ENCODE measurements around the gene THAP4.
A peak's percentile ranks its signal among the peaks of the same experiment; 100 is the strongest.

Gene THAP4

DNA sequence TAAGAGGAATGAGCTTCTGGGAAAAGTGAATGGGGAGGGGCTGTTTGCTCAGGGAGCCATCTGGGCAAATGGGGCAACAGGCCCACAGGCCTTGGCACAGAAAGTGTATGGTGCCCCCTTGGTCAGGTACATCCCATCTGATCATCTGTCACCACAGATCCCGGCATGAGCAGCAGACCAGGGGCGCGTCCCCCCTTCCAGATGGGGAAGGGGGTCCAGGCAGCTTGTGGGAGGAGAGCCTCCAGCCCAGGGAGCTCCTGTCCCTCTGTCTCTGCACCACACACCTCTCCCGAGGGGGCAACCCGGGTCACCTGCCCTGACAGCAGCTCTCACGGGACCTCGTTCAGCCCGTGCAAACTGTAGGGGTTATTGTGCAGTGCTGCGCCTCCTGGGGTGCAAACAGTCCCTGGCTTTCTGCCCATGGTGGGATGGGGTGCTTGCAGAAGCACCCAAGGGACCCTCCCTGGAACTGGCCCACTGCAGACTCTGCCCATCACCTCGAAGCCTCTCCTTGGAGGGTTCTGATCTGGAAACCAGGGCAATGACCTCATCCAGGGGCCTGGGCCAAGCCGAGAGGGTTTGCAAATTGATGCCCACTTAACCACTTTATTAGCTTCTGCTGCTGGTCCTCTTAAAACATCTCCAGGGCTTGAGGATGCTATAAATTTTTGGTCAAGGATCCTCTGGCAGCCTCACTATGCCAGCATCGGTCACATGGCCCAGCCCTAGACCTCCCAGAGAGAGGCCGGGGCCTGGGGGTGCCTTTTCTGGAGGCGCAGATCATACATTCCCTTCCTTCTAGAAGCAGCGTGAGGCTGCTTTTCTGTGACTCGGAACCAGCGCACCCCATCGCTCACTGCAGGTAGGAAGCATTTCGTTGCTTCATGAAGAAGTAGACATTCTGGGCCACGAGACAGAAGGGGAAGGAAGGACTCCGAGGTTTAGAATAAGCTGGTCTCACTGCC, 86.1 kb downstream of the THAP4 start:
- DNase-seq (ENCODE audit: low read depth in 1 of 2, low spot score in 1 of 2): no peak

DNA sequence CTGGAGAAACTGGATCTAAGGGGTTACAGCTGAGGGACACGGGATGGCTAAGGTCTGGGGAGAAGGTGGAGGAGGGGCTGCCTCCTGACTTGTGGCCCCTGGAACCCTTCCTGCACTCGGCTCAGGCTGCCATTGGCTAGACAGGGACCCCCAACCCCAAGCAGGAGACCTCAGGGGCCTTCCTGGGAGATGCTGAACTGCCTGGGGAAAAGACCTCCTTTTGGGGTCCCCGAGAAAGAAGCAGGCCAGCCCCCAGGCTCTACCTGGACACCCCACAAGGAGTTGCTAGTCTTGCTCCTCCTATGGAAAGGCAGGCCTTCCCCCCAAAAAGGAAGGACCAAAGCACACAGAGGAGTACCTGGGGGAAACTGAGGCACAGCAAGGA, 88.5 kb downstream of the THAP4 start:
- no peak for DNase-seq (ENCODE audit: low read depth in 1 of 2, low spot score in 1 of 2)

DNA sequence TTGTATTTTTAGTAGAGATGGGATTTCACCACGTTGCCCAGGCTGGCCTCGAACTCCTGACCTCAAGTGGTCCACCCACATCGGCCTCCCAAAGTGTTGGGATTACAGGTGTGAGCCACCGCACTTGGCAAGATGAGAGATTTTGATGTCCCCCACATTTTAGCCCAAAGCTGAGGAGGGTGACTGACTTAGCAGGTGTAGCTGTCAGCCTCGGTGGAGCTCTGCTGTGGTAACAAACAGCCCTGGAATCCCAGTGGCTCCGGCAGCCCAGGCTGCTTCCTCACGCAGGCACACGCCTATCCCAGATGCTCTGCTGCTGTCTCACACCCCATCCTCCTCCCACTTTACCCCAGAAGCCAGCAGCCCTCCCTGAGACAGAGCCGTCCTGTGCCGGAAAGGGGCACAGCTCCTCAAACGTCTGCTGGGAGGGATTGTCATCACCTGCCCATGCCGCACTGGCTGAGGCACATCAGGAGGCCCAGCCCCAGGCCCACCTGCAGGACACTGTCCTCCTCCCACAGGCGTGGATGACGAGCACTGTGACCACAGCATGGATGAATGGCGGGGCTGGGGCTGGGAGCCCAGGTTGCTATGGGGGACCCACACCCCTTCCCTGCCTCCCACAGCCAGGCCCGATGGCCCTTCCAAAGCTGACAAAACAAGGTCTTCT, 89.0 kb downstream of the THAP4 start:
- DNase-seq (ENCODE audit: low read depth in 1 of 2, low spot score in 1 of 2): no peak

DNA sequence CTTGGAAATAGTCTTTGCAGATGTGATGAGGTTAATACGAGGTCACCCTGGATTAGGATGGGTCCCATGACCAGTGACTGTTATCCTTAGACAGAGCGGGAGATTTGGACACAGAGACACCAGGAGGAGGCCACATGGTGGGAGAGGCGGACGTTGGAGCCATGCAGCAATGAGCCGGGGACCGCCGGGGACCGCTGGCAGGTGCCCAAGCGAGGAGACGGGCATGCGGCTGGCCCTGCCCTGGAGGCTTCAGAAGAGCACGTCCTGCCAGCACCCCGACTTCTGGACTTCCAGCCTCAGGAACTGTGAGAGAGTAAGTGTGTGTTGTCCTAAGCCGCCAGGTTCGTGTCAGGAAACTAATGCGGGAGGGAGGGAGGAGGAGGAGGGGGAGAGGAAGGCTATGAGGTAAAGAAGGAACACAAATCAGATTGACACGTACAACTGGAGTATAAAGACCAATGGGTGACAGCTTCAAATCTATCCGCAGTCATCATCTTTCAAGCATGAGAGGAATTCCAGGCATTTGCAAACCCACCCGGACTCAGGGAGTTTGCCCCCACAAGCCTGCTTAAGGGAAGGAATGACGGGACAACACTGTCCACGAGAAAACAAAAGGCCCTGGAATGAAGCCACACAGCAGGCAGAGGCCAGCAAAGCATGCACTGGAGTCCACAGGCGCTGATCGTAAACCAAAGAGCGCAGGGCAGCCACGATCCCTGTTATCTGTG, 90.0 kb downstream of the THAP4 start:
- DNase-seq (ENCODE audit: low read depth in 1 of 2, low spot score in 1 of 2): no peak

DNA sequence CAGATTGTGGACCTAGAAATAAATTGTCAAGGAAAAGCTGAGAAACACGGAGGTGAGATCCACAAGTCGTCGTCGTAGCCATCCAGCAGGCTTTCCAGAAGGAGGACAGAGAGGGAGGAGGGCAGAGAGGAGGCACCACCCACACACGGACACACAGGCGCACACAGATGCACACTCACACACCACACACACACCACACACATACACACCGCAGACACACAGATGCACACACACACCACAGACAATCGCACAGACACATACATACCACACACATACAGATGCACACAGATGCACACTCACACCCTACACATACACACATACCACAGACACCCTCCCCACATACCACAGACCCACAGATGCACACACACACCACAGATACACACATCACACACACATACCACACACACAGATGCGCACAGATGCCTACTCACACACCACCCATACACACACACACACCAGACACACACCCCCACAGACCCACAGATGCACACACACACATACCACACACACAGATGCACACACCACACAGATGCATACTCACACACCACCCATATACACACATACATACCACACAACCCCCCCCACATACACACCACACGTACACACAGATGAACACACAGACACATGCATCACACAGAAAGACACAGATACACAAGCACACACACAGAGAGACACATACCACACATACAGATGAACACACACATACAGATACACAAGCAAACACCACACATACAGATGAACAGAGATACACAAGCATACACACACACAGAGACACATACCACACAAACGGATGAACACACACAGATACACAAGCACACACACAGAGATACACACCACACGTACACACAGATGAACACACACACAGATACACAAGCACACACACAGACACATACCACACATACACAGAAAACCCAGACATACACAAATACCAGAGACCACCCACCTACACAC, 91.2 kb downstream of the THAP4 start:
- no peak for DNase-seq (ENCODE audit: low read depth in 1 of 2, low spot score in 1 of 2)

DNA sequence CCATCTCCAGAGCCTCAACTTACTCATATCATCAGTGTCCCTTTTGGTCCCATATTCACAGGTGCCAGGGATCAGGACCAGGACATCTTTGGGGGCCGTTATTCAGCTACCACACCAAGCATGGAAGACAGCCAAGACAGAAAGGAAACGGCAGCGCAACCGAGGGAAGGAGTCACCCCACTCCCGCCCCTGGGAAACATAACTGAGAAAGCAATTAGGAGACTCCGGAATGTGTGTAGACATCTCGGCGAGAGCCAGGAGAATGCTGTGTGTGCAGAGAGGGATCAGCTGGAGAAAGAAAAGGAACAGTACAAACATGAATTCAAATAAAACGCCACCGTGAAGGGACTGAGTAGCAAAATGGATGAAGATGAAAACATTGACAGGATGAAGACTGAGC, 91.9 kb downstream of the THAP4 start:
- DNase-seq (ENCODE audit: low read depth in 1 of 2, low spot score in 1 of 2): no peak

DNA sequence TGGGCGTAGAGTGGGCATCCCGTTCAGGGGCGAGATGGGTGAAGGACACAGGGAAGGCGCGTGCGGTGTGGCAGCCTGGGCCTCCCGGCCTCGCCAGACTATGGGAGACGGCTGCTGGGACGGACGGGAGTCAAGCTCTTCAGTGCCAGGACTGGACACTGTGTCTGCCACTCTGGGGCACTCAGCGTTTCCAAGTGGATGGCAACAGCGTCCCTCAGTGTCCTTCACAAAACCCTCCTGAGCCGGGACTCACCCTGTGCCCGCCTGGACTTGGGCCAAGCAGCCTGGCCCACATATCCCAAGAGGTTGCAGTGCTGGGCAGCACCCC, 94.7 kb downstream of the THAP4 start:
- DNase-seq (ENCODE audit: low read depth in 1 of 2, low spot score in 1 of 2): no peak

DNA sequence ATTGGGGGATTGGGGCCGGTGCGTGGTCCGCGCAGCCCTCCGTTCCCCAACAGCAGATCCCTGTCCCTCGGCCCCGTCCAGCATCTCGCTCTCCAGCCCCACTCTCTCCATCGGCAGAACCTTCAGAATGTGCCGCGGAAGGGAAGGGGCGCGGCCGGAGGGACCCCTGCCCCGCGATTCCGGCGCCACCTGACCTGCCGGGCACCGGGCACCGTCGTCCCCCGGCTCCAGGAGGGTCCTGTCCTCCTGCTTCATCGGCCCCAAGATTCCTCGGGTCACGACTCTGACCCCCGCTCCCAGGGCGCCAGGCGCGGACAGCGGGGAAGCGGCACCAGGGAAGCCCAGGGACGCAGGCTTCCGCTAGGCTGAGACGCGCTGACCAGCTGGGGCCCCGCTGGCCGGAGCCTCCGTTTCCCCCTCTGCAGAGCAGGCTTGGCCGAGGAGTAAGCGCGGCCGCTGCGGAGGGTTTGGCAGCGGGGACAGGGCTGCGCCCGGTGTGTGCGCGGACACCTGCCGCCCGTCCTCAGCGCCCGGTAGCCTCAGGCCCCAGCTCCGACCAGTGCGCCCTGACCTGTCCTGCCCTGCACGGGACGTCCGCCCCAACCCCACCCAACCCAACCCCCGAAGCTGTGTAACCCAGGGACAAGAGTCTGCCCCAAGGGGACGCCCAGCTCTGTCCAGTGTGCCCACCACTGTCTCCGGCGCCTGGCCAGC, 95.2 kb downstream of the THAP4 start:
- no peak for DNase-seq (ENCODE audit: low read depth in 1 of 2, low spot score in 1 of 2)

DNA sequence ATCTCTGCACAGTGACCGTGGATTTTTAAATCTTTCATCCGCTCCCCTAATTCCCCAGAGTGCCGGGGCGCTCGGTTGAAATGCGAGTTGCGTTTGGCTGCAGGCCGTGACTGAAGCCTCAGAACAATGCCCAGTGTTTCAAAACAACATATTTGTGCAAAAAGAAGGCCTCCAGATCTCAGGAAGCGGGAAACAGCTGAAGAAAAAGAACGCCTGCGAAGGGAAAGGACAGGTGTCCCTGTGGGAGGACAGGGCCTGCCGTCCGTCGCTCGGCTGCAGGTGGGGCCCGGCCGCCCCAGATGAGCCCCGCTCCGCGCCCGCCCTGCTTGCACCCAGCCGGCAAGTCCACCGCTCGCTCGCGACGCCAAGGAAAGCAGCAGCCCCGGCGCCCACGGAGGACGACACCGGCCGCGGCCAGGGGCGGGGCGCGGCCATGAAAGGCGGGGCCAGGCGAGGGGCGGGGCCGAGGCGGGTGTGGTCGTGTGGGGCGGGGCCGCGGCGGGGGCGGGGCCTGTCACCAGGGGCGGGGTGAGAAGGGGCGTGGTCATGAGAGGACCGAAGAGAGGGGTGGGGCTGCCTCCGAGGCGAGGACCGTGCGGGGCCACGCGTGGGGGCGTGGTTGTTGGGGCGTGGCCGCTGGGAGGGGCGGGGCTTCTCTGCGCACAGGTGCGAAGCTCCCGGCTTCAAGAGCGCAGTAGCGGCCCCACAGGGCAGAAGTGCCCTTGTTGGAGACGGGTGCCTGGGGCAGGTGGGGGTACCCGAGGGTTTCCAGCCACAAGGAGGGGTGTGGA, 96.0 kb downstream of the THAP4 start:
- peak; percentile 12 to 53 for DNase-seq (ENCODE audit: low read depth in 1 of 2, low spot score in 1 of 2)

DNA sequence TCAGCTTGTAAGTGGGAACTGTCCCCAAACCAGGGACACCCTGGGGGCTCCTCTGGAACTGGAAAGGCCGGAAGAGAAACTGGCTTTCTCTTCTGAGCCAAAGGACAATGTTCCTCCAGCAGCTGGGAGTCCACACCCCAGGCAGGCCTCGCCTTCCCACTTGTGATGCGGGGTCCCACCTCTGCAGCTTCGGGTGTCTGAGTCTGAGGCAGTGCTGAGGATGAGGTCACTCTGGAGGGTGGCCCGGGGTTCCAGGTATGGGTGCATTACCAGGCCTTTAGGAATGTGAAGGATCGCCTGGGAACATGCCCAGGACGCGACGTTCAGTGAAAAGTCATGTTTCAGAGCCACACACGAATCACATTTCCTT, 96.6 kb downstream of the THAP4 start:
- no peak for DNase-seq (ENCODE audit: low read depth in 1 of 2, low spot score in 1 of 2)

DNA sequence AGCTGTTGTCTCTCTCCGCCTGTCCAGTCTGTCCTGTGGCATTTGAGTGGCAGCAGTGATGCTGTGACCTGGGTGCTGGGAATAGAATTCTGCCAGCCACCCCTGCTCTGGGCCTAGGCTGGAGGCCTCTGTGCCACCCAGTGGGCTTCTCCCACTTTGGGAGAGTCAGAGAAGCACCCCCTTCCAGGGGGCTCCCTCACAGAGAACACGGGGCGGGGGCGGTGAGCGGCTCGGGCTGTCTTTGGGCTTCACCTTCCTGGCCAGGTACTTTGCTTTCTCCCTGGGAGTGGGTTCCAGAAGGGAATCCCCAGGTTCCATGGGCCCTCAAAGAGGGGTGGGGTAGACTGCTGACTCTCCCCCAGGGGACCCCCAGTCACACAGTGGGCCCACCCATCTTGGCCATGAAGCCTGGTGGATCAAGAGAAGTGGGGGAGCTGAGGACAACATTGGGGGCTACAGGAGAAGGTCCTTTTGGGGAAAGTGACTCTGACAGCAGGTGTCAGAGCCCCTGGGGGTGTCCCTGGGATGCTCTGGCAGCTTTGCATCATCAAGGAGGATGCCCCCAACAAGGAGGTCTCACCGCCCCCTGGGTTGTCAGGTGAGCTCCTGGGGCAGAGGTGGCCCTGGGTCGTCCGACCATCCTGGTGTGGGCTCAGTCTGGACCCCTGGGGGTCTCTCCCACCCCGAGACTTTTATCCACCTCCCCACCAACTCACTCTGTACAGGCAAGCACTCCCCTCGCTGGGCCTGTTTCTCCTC, 97.2 kb downstream of the THAP4 start:
- DNase-seq (ENCODE audit: low read depth in 1 of 2, low spot score in 1 of 2): no peak

DNA sequence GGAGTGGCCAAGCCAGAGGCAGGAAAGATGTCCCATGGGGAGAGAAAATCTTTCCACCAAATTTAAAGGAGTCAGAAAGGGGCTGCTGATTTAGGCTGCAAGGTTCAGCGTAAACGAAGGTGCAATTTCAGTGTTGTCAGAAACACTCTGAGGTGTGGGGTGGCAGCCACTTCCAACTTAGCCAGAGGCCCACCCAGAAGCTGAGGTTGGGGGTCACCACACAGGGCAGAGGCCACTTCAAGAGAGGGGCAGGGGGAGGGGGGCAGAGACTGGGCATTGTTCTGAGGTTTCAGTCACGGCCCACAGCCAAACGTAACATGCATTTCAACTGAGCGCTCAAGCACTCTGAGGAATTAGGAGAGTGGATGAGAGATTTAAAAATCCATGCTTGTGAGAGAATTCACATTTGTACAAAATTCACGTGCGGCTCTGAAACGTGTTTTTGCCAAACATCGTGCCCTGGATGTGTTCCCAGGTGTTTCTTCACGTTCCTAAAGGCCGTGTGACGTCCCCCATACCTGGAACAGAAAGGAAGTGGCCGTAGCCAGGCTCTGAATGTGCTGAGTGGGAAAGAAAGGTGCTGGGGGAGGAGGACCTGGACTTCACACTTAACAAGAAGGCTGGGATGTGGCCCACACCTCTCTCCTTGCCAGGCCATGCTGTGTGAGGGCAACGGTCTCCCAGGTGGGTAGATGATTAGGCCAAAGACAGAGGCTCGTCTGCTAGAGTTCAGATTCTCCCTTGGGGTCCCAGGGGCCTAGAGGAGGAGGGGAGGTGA, 97.9 kb downstream of the THAP4 start:
- no peak for DNase-seq (ENCODE audit: low read depth in 1 of 2, low spot score in 1 of 2)

DNA sequence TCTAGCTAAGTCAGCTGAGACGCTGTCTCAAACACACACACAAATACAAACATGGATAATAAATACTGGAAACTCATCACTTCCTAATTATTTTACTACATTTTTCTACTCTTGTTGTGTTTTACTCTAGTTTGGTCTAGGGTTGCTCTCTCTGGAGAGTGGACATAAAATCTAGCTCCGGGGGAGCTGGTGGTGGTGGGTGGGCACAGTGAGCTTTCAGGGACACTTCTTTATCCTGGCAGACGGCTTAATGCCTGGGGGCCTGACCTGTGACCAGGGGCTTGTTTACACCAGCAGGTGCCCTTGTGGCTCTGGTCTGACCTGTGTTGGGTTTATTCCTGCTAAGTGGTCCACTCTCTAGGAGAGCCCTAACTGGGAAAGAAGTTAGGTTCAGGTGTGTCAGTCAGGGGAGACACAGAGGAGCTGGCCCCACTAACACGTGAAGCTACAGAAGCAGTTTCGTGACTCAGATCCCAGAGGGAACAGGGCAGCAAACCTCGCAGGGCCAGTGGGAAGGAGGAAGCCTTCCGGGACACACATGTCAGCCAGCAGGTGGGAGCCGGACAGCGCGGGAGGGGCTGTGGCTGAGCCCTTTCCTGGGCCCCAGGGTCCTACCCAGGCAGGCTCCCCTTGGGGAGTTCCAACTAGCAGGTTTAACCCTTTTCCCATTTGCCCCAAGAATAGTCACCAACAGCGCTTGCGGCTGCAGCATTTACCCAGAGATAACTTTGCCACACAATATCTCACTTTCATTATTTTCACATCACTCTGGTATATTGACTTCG, 100.9 kb downstream of the THAP4 start:
- DNase-seq (ENCODE audit: low read depth in 1 of 2, low spot score in 1 of 2): no peak

DNA sequence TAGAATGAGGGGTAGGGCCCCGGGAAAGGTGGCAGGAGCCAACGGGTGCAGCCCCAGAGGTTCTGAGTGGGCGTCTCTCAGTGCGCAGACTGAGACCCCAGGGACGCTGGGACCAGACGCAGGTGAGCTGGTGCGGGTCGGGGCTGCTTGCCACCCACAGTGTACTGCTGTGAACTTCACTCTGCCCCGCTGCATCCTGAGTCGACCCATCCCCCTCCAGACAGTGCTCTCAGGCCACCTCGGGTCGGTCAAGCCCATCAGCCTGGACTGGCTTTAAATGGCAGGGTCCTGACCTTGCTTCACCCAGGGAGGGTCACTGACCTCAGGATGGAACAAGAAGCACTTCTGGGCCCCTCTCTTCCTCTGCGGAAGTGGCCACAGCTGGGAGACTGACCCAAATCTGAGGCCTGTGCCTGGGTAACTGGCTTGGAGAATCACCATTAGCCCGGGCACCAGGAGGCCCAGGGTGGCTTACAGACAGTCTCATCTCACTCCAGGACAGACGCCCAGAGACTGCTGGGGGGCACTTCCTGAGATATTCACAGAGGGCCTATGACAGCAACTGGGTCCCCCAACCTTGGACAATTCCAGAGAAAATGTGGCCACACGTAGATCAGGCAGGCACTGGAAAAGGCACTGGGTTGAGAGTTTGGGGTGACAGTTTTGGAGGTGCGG, 102.1 kb downstream of the THAP4 start:
- no peak for DNase-seq (ENCODE audit: low read depth in 1 of 2, low spot score in 1 of 2)

Data from activated T-helper 1 cell treated with anti-CD3 and anti-CD28 coated beads, Interleukin-2, amount 50 U/mL, for 16 hours (primary cell).